Smooth muscle cell (in vitro differentiated cells): Measurements from ENCODE around the gene PCDH9. TPM values are rescaled to one million over a fixed set of nuclear protein-coding genes. Genes with fewer than 3 reads are reported as not detected.

Experiments
- DNase-seq: peaks from one replicate; lab custom pipeline; 2025; ENCODE audit not compliant: unreplicated experiment; lab: John Stamatoyannopoulos, UW
- H2AFZ ChIP-seq: fragments of 200-600 bp; sonication (generic); 2 replicates; pipeline ENCODE4 v1.6.0; 2016; ENCODE audit warnings: antibody characterized with exemption, low read depth, mild to moderate bottlenecking
- H3F3A ChIP-seq: fragments of 200-600 bp; sonication (generic); 2 replicates; pipeline ENCODE4 v1.6.0; 2017; ENCODE audit warnings: antibody characterized with exemption, low read depth
- H3K27ac ChIP-seq: fragments of 200-600 bp; sonication (generic); 2 replicates; pipeline ENCODE4 v1.5.1; 2016; ENCODE audit warnings: low read depth, mild to moderate bottlenecking
- H3K27me3 ChIP-seq: fragments of 200-600 bp; sonication (generic); 2 replicates; pipeline ENCODE4 v1.6.1; 2016; ENCODE audit warnings: low read depth, mild to moderate bottlenecking
- H3K36me3 ChIP-seq: fragments of 200-600 bp; sonication (generic); 2 replicates; pipeline ENCODE4 v1.5.1; 2016; ENCODE audit warnings: low read depth
- H3K4me1 ChIP-seq: fragments of 200-600 bp; sonication (generic); 2 replicates; pipeline ENCODE4 v1.5.1; 2016; ENCODE audit warnings: low read depth
- H3K4me2 ChIP-seq: fragments of 200-600 bp; sonication (generic); 2 replicates; pipeline ENCODE4 v1.6.0; 2016; ENCODE audit warnings: mild to moderate bottlenecking
- H3K4me3 ChIP-seq: fragments of 200-600 bp; sonication (generic); 2 replicates; pipeline ENCODE4 v1.5.1; 2016; ENCODE audit warnings: mild to moderate bottlenecking
- H3K79me2 ChIP-seq: fragments of 200-600 bp; sonication (generic); 2 replicates; pipeline ENCODE4 v1.6.0; 2016; ENCODE audit warnings: low read depth, mild to moderate bottlenecking
- H3K9ac ChIP-seq: fragments of 200-600 bp; sonication (generic); 2 replicates; pipeline ENCODE4 v1.6.0; 2016; ENCODE audit warnings: low read depth
- H3K9me3 ChIP-seq: fragments of 200-600 bp; sonication (generic); replicated peaks from 2 replicates; pipeline ENCODE4 v1.5.1; 2016; ENCODE audit warnings: low read depth
- H4K20me1 ChIP-seq: fragments of 200-600 bp; sonication (generic); 2 replicates; pipeline ENCODE4 v1.6.0; 2016; ENCODE audit warnings: low read depth
- WGBS: methylation state at CpG from one replicate; pipeline ENCODE4 v1.1.7; 2016; ENCODE audit warnings: low lambda C conversion rate; 5-methylcytosine and 5-hydroxymethylcytosine counted together
- polyA plus RNA-seq: library from polyadenylated mRNA; unstranded; fragments of >200 nt; fragmentation: Nextera tagmentation; extraction: Ambion mirVana; gene quantifications from 2 replicates; pipeline ENCODE4 v1.2.1, GENCODE V29; 2016
- total RNA-seq: library from RNA; depleted of rRNA; stranded (reverse); fragments of >200 nt; gene quantifications from 2 replicates; pipeline ENCODE4 v1.2.3, GENCODE V29; 2014
- TF ChIP-seq, protein P1 (sequence below): fragments of 200-600 bp; sonication (generic); IDR thresholded peaks from 2 replicates; pipeline ENCODE4 v1.5.1; 2017; ENCODE audit warnings: borderline replicate concordance, mild to moderate bottlenecking, antibody characterized with exemption; ENCODE audit not compliant: insufficient read depth, poor library complexity, severe bottlenecking

PCDH9 gene
- total and polyA plus RNA-seq, 2 experiments from 2014 or later = 0.65 to 1.9 TPM

DNA sequence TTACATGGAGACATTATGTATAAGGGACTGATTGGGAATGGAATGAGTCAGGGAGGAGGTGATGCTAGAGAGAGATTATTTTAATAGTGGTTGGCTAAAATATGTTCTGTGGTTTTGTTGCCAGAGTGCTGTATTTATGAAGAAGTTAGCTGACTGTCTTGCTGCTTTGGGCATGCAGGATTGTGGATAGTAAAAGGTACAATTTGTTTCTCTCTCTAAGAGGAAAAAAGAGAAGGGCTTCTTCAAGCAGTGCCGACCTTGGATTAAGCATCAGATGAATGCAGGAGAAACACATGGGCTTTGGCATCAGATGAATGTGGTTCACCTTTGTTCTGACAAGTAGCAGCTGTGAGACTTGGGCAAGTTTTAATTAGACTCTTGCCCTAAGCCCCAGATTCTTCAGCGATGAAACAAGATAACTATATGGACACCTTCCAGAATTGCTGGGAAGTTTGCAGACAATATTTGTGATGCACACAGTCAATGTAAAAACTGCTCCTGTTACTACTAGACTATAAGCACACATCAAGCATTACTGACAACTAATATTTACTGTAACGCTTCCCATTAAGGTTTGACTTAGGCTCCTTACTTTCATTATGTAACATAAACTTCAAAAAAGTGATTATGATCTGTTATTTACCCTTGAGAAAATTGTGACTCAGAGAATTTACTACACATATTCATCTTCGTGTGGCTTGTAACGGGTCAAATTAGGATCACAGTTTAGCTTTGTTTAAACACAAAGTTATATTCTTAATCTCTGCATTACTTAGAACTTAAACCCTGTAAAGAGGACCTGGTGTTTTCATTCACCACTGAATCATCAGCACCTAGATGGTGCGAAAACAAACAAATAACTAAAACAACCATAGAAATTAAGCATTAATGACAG, 824.0 kb downstream of the PCDH9 start:
- H2AFZ ChIP-seq = no peak overlapping the region
- H3K36me3 ChIP-seq = no peaks in the 10 kb centered on the region
- no peak overlapping the region for H3K4me3 ChIP-seq
- WGBS = 51% methylated on average over 6 of the region's 6 CpGs
- peaks cover 17% of the 10 kb centered on the region for H3K4me1 ChIP-seq
- no peaks in the 10 kb centered on the region for H3K79me2 ChIP-seq
- no peak overlapping the region for H3K9ac ChIP-seq
- H3K27me3 ChIP-seq = no peaks in the 10 kb centered on the region
- no peak for DNase-seq
- no peaks in the 10 kb centered on the region for H3K9me3 ChIP-seq
- H3K27ac ChIP-seq = no peak overlapping the region
- TF ChIP-seq, protein P1, sequence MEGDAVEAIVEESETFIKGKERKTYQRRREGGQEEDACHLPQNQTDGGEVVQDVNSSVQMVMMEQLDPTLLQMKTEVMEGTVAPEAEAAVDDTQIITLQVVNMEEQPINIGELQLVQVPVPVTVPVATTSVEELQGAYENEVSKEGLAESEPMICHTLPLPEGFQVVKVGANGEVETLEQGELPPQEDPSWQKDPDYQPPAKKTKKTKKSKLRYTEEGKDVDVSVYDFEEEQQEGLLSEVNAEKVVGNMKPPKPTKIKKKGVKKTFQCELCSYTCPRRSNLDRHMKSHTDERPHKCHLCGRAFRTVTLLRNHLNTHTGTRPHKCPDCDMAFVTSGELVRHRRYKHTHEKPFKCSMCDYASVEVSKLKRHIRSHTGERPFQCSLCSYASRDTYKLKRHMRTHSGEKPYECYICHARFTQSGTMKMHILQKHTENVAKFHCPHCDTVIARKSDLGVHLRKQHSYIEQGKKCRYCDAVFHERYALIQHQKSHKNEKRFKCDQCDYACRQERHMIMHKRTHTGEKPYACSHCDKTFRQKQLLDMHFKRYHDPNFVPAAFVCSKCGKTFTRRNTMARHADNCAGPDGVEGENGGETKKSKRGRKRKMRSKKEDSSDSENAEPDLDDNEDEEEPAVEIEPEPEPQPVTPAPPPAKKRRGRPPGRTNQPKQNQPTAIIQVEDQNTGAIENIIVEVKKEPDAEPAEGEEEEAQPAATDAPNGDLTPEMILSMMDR = no peak
- H3K4me2 ChIP-seq = peak overlapping the region; percentile 45
- no peaks in the 10 kb centered on the region for H4K20me1 ChIP-seq
- H3F3A ChIP-seq = no peaks in the 10 kb centered on the region

DNA sequence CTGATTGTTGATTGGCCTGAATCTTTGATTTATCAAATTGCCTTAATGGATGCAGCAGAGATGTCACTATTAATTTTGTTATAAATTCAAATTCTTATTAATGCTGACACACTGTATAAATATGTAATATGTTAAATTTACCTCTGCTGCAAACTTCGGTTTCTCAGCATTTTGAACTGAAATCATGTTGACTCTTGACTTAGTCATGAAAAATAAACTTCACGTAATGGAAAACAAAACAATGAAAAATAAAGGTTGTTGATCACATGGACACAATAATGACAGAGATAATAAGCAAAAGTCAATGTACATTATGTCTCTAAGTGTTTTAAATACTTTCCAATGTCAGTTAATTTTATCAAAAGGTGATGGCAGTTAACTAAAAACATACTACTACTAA, 827.6 kb downstream of the PCDH9 start:
- Histone ChIP-seq H3F3A (no peaks in the 10 kb centered on the region), H3K4me2 (no peak overlapping the region), H3K4me1 (peaks cover 17% of the 10 kb centered on the region), H3K27ac (no peak overlapping the region), H3K9me3 (no peaks in the 10 kb centered on the region), H3K9ac (no peak overlapping the region), H3K79me2 (no peaks in the 10 kb centered on the region), H3K27me3 (no peaks in the 10 kb centered on the region), H3K4me3 (no peak overlapping the region), H4K20me1 (no peaks in the 10 kb centered on the region), H2AFZ (no peak overlapping the region), H3K36me3 (no peaks in the 10 kb centered on the region)
- DNase-seq = no peak
- WGBS = 91% methylated on average over 2 of the region's 2 CpGs
- TF ChIP-seq, protein P1 = no peak

DNA sequence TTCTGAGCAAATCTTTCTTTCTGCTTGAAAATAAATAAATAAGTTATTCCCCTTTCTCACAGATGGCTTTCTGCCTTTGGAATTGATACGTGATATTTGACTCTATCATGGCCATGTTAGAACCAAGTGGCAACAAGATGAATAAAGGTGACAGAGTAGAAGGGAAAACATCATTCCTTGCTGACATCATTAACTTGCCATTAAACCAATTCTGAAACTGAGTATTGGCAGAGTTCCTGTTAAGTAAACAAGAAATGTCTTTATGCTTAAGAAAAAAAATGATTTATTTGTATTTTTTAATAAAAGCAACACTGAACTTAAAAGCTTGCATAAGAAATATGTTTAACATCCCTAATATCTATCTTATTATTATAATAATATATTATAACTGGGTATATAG, 828.1 kb downstream of the PCDH9 start:
- H2AFZ ChIP-seq = no peak overlapping the region
- 97% methylated on average over 1 of the region's 1 CpG for WGBS

More for the DNA sequence above, 828.1 kb downstream of the PCDH9 start:
- Histone ChIP-seq H3K36me3 (no peaks in the 10 kb centered on the region), H3K9me3 (no peaks in the 10 kb centered on the region), H3K4me2 (no peak overlapping the region), H3K79me2 (no peaks in the 10 kb centered on the region), H4K20me1 (no peaks in the 10 kb centered on the region), H3K4me3 (no peak overlapping the region), H3K27ac (no peak overlapping the region), H3K27me3 (no peaks in the 10 kb centered on the region), H3K4me1 (peaks cover 14% of the 10 kb centered on the region), H3K9ac (no peak overlapping the region), H3F3A (no peaks in the 10 kb centered on the region)
- DNase-seq = no peak
- TF ChIP-seq, protein P1 = no peak
